HCT116 (cell line): ENCODE measurements around the gene PLA2G2C.

Experiments used
- CEBPB ChIP-seq: IDR thresholded peaks from 2 replicates; pipeline ENCODE4 v1.6.1; 2012; ENCODE audit warnings: low read depth
- EZH2 ChIP-seq: fragments of 200-600 bp; sonication (generic); IDR thresholded peaks from 2 replicates; pipeline ENCODE4 v1.6.1; 2017; ENCODE audit warnings: antibody characterized with exemption, mixed run types
- EZH2phosphoT487 ChIP-seq: fragments of 200-600 bp; IDR thresholded peaks from 2 replicates; pipeline ENCODE4 v1.6.1; 2018; ENCODE audit warnings: antibody characterized with exemption, borderline replicate concordance
- JUND ChIP-seq: IDR thresholded peaks from 2 replicates; pipeline ENCODE4 v1.6.1; 2012
- POLR2A ChIP-seq: IDR thresholded peaks from 2 replicates; pipeline ENCODE4 v1.7.0; 2011; ENCODE audit warnings: borderline replicate concordance; ENCODE audit not compliant: insufficient read depth, insufficient read length; ENCODE audit errors: extremely low read depth
- POLR2AphosphoS5 ChIP-seq: IDR thresholded peaks from 2 replicates; pipeline ENCODE4 v1.6.1; 2011; ENCODE audit warnings: mild to moderate bottlenecking, low read depth, low read length, moderate library complexity
- RAD21 ChIP-seq: IDR thresholded peaks from 2 replicates; pipeline ENCODE4 v1.6.1; 2012; ENCODE audit warnings: low read depth, mild to moderate bottlenecking
- SIN3A ChIP-seq: IDR thresholded peaks from 2 replicates; pipeline ENCODE4 v1.6.1; 2012; ENCODE audit warnings: low read depth
- TF ChIP-seq, protein P1 (sequence below), 3 experiments: fragments of 200-600 bp in 1 of 3; sonication (generic) in 1 of 3; IDR thresholded peaks in 2 of 3; conservative IDR thresholded peaks in 1 of 3; 2 replicates each; pipeline ENCODE4 v1.5.1; 2012 to 2017; ENCODE audit warnings: low read depth in 2 of 3, low read length in 2 of 3, antibody characterized with exemption in 1 of 3, borderline replicate concordance in 1 of 3, control low read depth in 1 of 3, mild to moderate bottlenecking in 1 of 3, mixed read lengths in 1 of 3, mixed run types in 1 of 3, moderate library complexity in 1 of 3; ENCODE audit not compliant: insufficient read depth in 1 of 3

DNA sequence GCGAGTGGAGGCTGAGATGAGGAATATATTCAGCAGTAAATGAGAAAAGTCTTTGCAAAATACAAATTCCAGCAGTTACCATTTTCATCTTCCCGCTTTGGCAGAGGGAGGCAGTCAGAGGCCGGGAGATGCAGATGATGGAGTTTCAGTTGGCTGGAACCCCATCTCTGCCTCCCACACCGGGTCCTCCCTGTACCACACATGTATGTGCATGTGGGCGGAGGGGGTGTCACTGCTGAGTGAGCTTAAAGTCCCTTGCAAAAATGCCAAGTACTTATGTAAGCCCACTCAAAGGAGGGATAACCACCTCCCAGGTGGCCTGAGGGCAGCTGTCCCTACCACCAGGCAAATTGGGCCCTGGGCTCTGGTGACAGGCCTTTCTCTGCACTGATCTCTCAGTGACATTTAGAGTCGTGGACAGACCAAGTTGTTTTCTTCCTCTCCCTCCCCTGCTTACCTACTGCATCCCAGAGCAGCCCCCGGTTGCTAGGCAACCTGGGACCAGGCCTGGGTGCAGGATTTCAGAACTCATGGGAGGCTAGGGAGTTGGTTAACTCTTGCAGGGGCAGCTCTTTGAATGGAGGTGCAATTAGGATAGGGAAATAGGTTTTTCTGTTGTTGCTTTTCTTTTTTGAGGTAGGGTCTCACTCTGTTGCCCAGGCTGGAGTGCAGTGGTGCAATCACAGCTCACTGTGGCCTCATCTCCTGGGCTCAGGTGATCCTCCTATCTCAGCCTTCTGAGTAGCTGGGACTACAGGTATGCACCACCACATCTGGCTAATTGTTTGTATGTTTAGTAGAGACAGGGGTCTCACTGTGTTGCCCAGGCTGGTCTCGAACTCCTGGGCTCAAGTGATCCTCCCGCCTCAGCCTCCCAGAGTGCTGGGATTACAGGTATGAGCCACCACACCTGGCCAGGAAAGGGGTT, 17.5 kb downstream of the PLA2G2C start:
- TF ChIP-seq JUND, result no peak
- no peak for TF ChIP-seq POLR2A
- no peak for TF ChIP-seq EZH2
- TF ChIP-seq, protein P1, sequence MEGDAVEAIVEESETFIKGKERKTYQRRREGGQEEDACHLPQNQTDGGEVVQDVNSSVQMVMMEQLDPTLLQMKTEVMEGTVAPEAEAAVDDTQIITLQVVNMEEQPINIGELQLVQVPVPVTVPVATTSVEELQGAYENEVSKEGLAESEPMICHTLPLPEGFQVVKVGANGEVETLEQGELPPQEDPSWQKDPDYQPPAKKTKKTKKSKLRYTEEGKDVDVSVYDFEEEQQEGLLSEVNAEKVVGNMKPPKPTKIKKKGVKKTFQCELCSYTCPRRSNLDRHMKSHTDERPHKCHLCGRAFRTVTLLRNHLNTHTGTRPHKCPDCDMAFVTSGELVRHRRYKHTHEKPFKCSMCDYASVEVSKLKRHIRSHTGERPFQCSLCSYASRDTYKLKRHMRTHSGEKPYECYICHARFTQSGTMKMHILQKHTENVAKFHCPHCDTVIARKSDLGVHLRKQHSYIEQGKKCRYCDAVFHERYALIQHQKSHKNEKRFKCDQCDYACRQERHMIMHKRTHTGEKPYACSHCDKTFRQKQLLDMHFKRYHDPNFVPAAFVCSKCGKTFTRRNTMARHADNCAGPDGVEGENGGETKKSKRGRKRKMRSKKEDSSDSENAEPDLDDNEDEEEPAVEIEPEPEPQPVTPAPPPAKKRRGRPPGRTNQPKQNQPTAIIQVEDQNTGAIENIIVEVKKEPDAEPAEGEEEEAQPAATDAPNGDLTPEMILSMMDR (IDR thresholded peaks at IDR 0.05 in 2 of 3, conservative IDR thresholded peaks at IDR 0.05 in 1 of 3; ENCODE audit: borderline replicate concordance in 1 of 3, insufficient read depth in 1 of 3, low read depth in 2 of 3, low read length in 2 of 3), result no peak
- no peak for TF ChIP-seq POLR2AphosphoS5
- no peak for TF ChIP-seq EZH2phosphoT487
- TF ChIP-seq RAD21, result no peak
- TF ChIP-seq SIN3A, result no peak
- no peak for TF ChIP-seq CEBPB
